GM19324 (cell line): ENCODE data around the gene PHC3.
A peak's percentile ranks its signal among the peaks of the same experiment; 100 is the strongest.
"Not testable (repeated sequence)": the region's sequence is repeated elsewhere in the genome, so short reads cannot be mapped to it uniquely, and the experiment has no call there.

ENCODE experiments used
- ATAC-seq: cut with Tn5 transposase; IDR thresholded peaks from one replicate; pipeline ENCODE4 v1.9.1; 2021; ENCODE audit warnings: mild to moderate bottlenecking, moderate library complexity; ENCODE audit not compliant: unreplicated experiment, low FRiP score

Gene PHC3

GRCh38 chr3:170180908-170181885 lies at the start of gene PHC3:
Gene PHC3, minus strand, starts transcription at chr3:170181733. Its CDS starts 18 bp downstream, at chr3:170181715.
- peak; percentile 78 for ATAC-seq

- no peak for ATAC-seq
Observed at GRCh38 chr3:170228093-170228766, 46.7 kb upstream of the PHC3 start.

- ATAC-seq: no peak
Observed at GRCh38 chr3:170226426-170226960, 45.0 kb upstream of the PHC3 start.

- ATAC-seq: no peak
Observed at GRCh38 chr3:170225166-170225565, 43.6 kb upstream of the PHC3 start.

DNA sequence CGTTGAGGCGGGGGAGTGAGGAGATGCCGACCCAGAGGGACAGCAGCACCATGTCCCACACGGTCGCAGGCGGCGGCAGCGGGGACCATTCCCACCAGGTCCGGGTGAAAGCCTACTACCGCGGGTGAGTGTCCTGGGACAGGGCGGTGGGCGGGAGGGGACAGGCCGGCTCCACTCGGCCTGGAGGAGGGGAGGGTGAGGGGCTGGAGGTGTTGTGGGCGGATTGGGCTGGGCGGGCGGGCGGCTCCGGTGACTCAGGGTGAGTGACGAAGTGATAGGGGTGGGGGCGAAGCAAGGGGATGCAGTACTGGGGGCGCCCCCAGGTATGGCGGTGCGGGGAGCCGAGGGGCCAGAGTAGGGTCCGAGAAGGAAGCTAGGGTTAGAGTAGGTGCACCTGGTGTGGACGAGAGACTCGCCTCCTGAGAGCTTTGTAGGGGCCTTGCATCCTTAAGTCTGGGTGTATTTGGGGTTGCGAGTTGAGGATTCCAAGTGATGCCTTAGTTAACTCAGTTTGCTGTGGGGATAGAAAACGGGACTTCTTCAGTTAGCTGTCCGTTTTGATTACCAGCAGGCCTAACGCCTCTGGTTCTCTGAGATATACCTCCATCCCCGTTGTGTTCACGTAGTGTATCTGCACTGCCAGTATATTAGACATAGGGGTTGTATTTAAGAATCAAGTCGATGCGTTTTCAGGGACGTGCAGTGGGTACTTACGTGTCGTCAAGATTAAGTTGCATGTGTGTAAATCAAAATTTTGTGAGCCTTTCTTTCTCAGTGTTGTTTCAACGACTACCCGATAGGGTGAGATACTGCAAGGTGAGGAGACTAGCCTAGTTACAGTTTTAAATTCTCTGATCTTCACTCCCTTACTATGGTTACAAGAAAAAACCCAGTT lies 41.4 kb upstream of the PHC3 start:
- peak; percentile 48 for ATAC-seq

DNA sequence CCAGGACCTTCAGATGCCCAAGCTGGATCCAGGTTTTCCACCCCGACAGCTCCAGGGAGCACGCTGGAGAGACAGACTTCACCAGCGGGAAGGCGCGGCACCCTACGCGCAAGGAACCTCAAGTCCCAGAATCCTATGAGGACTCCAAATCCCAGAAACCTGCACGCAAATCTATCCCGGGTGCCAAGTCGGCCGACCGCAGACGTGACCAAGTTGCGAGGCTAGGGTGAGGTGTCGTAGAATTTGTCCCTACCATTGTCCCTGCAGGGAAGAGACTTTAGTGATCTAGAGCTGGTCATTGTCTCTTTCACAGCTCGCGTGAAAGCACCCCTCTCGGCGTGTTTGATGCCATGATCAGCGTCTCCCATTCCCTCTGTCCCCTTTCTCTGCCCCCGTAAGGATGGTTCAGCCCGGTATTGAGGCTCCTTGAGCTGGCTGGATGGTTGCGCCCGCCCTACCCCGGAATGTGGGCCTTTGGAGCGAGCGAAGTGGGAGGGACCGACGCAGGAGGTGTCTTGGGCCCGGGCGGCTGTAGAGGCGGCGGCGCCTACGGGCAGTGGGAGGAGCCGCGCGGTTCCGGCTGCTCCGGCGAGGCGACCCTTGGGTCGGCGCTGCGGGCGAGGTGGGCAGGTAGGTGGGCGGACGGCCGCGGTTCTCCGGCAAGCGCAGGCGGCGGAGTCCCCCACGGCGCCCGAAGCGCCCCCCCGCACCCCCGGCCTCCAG lies 40.6 kb upstream of the PHC3 start, which contains the start of gene PRKCI:
Gene PRKCI (plus strand): TSS at position 501 of the 723 bp plus-strand sequence. CDS start 246 bp downstream, outside the sequence.
- peak; percentile 98 for ATAC-seq

DNA sequence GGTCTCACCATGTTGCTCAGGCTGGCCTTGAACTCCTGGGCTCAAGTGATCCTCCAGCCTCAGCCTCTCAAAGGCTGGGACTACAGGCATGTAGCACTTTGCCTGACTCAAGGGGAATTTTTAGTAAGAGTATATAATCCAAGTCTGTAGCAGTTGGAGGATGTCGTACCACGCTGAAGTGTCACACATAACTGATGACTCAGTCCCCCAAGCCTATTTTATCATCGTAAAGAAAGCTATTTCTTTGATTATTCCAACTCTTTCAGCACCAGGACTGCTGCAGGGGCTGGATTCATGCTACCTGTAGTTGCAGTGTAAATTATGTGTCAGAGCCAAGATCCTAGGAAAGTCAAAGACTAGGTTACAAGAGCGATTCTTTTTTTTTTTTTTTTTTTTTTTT lies 39.3 kb upstream of the PHC3 start:
- no peak for ATAC-seq

DNA sequence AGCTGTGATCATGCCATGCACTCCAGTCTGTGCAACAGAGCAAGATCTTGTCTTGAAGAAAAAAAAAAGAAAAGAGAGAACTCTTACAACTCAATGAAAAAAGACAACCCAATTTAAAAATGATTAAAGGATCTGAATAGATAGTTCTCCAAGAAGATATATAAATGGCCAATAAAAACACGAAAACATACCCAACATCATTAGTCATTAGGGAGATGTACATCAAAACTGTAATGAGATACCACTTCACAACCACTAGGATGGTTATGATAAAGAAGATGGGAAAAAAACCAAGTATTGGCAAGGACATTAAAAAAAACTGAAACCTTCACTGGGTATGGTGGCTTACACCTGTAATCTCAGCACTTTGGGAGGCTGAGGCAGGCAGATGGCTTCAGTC lies 38.3 kb upstream of the PHC3 start:
- no peak for ATAC-seq

DNA sequence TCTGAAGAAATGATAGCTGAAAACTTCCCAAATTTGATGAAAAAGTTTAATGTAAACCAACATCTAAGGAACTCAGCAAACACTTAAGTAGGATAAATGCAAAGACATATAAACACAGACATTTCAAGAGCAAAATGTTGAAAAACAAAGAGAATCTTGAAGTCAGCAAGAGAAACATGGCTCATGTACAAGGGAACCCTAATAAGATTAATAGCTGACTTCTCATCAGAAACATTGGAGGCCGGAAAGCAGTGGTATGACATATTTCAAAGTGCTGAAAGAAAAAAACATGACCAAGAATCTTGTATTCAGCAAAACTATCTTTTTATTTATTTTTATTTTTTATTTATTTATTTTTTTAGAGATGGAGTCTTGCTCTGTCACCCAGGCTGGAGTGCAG lies 30.1 kb upstream of the PHC3 start:
- no peak for ATAC-seq

- no peak for ATAC-seq
Observed at GRCh38 chr3:170207717-170208116, 26.2 kb upstream of the PHC3 start.

- not testable (repeated sequence) for ATAC-seq
Observed at GRCh38 chr3:170206164-170206762, 24.7 kb upstream of the PHC3 start.

GRCh38 chr3:170205302-170205701 lies 23.8 kb upstream of the PHC3 start:
- ATAC-seq: no peak

DNA sequence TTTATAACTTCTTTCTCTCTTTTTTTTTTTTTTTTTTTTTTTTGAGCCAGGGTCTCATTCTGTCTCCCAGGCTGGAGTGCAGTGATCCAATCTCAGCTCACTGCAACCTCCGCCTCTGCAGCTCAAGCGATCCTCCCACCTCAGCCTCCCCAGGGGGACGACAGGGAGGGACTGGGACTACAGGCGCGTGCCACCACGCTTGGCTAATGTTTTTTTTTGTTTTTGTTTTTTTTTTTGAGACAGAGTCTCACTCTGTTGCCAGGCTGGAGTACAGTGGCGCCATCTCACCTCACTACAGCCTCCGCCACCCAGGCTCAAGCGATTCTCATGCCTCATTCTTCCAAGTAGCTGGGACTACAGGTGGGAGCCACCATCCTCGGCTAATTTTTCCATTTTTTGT lies 23.0 kb upstream of the PHC3 start:
- no peak for ATAC-seq

DNA sequence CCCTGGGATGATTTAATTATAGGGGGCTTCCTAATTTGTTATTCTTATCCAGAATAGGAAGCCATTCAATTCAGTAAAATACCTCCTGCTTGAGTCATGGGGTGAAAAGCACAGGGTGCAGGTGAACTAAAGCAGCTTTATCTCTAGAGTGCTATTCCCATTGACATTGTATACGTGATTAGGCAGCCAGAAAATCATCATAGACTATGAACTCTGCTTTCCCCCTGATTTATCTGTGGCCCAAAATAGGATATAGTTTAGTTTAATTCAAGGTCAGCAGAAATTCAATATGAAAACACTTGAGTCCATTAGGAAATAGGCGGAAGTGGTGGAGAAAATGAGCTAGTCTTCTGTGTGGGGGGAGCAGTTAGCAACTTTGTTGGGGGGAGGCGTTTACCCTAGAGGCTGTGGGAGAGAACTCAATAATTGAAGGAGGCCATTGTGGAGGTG lies 22.5 kb upstream of the PHC3 start:
- no peak for ATAC-seq

DNA sequence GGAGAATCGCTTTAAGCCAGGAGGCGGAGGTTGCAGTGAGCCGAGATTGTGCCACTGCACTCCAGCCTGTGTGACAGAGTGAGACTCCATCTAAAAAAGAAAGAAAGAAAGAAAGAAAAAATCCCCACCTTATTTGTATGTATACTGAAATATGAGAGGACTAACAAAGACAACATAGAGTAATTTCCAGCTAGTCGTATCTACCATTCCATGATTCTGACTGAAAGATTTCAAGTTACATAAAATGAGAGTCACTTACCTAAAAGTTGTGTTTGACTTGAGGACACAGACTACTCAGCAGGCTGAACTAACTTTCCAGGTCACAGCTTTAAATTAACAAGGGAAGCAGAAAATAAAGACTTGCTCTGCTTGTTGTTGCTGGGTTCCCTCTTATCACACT lies 21.9 kb upstream of the PHC3 start:
- ATAC-seq: no peak

DNA sequence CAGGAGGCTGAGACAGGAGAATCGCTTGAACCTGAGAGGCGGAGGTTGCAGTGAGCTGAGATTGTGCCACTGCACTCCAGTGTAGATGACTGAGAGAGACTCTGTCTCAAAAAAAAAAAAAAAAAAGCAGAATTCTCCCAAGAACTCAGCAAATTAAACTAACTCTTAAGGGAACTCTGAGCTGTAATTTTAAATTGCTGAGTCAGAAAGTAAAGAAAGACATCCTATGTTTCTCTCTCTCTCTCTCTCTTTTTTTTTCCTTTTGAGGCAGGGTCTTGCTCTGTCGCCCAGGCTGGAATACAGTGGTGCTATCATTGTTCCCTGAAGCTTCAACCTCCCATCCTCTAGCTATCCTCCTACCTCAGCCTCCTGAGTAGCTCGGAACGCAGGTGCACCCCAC lies 20.0 kb upstream of the PHC3 start:
- no peak for ATAC-seq

- no peak for ATAC-seq
Observed at GRCh38 chr3:170200987-170201386, 19.5 kb upstream of the PHC3 start.

DNA sequence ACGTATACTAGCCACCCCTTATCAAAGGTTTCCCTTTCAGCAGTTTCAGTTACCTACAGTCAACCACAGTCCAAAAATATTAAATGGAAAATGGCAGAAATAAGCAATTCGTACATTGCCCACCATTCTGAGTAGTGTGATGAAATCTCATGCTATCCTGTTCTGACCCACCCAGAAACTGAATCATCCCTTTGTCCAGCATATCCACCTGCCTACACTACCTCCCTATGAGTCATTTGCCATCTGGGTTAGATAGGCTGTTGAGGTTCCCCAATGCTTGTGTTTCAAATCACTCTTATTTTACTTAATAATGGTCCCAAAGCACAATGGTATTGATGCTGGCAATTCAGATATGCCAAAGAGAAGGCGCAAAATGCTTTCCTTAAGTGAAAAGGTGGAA lies 15.3 kb upstream of the PHC3 start:
- ATAC-seq: no peak

DNA sequence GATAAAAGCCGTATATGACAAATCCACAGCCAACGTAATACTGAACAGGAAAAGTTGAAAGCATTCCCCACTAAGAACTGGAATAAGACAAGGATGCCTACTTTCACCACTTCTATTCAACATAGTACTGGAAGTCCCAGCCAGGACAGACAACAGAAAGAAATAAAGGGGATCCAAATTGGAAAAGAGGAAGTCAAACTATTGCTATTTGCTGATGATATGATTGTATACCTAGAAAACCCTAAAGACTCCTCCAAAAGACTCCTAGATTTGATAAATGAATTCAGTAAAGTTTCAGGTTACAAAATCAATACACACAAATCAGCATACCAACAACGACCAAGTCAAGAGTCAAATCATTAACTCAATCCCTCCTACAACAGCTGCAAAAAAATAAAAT lies 14.2 kb upstream of the PHC3 start:
- not testable (repeated sequence) for ATAC-seq
